ENCODE results near the gene ATP8B2.

ATP8B2 gene

DNA sequence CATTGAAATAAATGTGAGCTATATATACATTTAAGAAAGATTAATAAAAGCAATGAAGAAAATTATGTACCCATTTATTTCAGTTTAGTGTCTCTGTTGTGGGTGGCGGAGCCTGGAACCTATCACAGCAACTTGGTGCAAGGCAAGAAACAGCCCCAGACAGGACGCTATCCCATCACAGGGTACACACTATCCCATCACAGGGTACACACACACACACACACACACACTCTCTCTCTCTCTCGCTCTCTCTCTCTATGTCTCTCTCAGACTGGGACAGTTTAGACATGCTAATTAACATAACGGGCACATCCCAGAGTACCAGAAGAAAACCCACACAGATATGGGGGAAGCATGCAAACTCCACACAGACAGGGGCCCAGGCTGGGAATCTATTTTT is 73.4 kb downstream of the ATP8B2 start:
- no peak for DNase-seq (ENCODE audit: low read depth)

- DNase-seq (ENCODE audit: low read depth), result no peak
Measured at GRCh38 chr1:154400381-154400801, 75.1 kb downstream of the ATP8B2 start.

Data from GM04503 (cell line).